Activated CD8-positive, alpha-beta memory T cell treated with anti-CD3 and anti-CD28 coated beads for 1 hour (primary cell): ENCODE measurements around the gene TICAM2.
A peak's percentile ranks its signal among the peaks of the same experiment; 100 is the strongest.
"Not testable (repeated sequence)": the region's sequence is repeated elsewhere in the genome, so short reads cannot be mapped to it uniquely, and the experiment has no call there.

Experiments used
- DNase-seq, 2 donors: peaks; one replicate each; pipeline ENCODE4 v3.0.0-alpha.2; 2020; ENCODE audit warnings: low read depth in 1 of 2; ENCODE audit errors: extremely low read depth in 1 of 2

Gene TICAM2, protein sequence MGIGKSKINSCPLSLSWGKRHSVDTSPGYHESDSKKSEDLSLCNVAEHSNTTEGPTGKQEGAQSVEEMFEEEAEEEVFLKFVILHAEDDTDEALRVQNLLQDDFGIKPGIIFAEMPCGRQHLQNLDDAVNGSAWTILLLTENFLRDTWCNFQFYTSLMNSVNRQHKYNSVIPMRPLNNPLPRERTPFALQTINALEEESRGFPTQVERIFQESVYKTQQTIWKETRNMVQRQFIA

DNA sequence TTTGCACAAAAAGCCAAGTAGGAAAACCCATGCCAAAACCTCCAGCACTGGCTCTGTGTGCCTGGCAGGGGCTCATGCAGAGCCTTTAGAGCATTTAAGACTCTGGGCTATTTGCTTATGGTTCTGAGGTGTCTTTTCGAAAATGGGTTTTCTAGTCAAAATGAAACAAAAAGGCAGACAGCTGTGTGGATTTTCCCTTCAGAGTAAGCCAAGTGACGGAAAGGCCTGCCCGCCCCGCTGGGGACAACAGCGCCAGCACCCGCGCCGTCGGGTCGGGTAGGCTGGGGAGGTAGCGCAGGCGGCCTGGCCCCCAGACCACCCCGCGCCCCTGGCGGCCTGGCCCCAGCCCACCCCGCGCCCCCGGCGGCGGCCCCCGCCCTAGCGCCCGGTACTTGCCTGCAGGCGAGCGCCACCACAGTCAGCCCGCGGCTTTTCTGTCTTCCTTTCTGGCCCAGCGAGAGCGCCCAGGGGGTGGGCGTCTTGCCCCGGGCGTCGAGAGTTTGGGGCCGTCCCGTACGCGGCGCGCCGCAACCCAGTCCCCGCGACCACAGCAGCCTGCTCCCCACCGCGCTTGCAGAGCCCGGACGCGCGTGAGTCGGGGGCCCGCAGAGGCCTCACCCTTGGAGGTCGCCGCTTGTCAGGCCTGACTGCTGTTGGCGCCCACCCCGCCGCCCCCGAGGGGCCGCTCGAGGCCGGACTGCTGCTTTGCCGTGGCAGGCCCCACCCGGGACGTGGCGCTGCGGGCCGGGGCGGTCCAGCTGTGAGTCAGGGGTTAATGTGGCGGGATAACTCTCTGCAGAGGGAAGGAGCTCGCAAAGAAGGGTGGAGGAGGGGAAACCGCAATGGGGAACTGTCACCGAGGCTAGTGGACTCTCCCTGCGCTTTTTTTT is at the start of gene TICAM2:
TICAM2 (minus strand) TSS at position 779 of the 890 bp plus-strand sequence. CDS start 21,223 bp downstream, outside the sequence.
- DNase-seq = peak in 1 of 2 donors; percentile 17

DNA sequence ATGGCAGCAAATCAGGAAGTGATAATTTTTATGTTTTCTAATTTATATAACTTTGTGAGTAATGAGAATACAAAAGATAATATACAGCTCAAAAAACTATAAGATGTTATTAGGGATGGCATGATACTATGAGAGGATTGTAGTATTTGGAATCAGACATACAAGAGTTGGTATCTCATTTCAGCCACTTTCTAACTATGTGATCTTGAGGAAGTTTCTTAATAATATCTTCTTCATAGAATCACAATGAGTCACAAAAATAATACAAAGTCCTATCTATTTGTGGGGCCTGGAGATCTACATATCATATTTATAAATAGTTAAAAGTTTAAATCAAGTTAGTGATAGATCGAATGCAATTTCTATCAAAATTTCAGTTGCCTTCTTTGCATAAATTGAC is 47.3 kb upstream of the TICAM2 start:
- no peak for DNase-seq

DNA sequence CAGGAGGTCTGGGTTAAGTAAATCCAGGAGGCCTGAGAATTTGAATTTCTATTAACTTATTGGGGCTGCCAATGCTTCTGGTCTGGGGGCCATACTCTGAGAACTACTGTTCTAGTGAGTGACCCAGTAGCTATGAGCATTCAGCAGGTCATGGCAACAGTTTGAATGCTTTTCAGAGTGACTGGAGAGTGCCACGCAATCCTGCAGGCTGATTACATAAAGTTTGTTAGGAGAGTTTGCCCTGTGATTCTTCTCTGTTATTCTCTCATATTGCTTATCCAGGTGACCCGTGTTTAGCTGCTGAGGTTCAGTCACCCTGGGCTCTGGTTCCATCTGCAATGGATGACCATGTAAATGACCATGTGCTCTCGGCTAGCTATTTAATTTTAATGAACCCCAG is 45.8 kb upstream of the TICAM2 start:
- no peak for DNase-seq

DNA sequence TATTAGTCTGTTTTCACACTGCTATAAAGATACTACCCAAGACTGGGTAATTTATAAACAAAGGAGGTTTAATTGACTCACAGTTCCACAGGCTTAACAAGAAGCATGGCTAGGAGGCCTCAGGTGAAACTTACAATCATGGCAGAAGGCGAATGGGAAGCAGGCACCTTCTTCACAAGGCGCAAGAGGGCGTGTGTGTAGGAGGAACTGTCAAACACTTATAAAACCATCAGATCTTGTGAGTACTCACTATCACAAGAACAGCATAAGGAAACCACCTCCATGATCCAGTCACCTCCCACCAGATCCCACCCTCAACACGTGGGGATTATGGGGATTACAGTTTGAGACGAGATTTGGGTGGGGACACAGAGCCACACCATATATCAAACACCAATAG is 43.1 kb upstream of the TICAM2 start:
- not testable (repeated sequence) for DNase-seq

DNA sequence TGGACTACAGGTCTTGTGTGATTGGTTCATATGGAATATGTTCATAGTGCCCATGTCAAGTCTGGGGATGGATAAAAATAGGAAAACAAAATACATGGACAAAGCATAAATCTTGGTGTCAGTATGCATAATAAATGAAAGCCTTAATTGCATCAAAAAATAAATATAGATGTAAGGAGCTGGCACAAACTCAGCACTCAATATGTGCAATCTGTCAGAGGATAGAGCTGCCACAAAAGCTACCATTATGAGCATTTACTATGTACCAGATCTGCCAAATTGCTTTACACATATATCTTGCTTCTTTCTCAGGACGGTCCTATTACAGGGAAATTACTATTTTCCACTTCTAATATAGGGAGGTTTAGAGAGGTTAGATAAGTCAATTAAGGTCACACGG is 41.8 kb upstream of the TICAM2 start:
- no peak for DNase-seq

DNA sequence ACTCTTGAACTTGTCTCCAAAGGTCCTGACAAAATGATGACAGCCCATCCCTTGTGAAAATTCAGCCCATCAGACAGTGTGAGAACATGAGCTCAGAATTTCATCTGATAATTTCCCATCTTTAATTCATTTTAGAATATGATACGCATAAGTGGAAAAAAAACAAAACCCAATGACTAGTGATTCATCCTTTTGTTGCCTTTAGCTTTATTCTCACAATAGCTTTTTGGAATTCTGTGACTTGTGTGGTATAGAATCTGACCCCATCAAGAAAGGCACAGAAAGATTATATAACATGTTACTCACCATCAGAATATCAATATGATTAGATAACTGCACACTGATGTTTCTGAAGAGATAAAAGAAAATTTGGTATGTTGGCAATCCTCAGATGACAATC is 39.7 kb upstream of the TICAM2 start:
- no peak for DNase-seq

DNA sequence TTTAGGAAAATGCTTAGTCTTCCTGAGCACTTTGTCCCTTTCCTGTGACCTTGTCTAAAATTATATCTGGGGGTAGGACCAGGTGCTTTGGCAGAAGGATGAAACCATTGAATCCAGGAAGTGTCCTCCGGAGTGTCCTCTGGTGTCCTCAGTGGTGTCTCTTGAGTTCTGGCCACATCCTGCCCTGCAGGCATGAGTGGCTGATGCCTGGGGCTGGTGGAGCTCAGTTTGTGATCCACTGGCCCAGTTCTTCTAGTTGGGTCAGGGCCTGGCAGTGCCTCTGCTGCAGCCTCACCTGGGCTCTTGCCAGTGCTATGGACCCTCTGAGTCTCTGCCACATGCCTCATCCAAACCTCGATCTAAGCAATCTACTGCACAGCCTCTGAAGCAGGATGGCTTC is 38.0 kb upstream of the TICAM2 start:
- DNase-seq = no peak

DNA sequence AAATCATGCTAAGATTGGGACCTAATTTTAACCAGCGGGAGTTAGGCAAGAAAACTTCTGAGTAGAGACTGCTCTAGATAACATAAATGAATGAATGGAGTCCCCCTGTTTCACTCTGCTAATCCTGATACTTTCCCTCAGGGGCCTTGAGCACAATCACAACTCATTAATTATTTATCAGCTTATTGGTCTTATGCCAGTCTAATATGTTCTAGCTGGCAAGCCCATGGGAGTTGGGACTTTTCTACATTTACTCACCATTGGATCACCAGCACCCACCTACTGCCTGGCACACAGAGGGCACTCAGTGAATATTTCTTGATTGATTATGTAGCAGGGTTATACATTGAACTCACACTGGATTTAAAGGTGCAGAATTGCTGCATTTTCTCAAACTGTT is 37.1 kb upstream of the TICAM2 start:
- DNase-seq = no peak

DNA sequence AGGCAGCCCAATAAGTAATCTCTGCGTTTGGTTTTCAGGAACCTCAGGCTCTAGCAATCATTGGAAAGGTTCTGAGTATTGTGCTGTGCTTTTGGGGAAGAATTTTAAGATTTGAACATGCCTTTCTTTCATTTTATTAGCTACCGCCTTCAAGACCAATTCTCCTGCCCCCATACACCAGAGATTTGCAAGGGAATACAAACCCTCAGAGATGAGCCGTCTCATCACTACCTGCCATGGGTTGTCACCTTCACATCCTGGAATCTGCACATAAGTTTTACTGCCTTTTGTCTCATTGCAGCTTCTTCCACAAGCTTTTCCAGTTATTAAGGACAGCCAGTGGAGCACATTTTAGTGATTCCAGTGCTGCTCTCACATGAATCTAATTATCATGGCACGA is 35.2 kb upstream of the TICAM2 start:
- no peak for DNase-seq

DNA sequence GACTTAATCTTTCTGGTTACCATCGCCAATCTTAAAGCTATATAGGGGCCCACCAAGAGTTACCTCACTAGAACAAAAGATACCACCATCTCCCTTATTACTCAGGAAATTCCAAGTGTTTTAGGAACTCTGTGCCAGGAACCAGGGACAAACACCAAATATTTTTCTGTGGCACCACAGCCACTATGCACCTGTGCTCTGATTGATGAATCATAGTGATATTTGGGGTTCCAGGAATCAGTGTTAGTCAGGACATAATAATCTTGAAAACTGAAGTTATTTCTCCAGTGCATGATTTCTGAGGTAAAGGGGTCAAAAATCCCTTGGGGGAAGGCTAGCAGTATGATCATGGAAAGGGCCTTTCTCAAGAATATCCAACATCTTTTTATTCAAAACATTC is 33.7 kb upstream of the TICAM2 start:
- no peak for DNase-seq

DNA sequence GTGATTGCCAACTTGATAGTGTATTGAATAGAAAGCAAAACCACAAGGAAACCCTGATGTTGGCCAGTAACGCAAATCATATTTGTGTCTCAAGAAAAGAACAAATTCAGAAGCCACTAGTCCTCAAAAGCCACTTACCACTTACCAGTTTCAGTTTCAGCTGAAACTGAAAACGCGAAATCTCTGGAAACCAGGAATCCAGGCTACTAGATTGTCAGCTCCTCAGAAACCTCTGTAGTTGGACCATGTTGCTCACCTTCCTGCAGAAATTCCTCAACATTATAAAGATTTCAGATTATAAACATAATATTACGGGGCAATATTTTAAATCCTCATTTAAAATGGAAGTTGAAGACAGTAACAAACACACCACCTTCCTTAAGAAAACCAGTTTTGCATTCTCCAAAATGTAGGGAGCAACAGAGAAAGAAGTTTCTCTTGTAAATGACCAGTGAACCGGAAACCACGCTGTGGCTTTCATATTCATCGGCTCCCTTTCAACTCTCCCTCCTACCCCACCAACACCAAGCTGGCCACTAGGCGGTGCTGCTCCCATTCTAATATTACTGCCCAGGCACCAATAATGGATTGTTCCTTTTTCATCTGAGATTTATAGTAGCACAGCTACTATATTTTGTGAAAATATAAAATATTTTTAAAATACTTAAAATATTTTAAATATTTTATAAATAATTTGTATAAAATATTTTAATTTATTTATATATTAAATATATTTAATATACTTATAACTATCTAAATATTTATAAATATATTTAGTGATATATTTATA is 32.3 kb upstream of the TICAM2 start:
- peak; percentile 56 to 71 for DNase-seq

DNA sequence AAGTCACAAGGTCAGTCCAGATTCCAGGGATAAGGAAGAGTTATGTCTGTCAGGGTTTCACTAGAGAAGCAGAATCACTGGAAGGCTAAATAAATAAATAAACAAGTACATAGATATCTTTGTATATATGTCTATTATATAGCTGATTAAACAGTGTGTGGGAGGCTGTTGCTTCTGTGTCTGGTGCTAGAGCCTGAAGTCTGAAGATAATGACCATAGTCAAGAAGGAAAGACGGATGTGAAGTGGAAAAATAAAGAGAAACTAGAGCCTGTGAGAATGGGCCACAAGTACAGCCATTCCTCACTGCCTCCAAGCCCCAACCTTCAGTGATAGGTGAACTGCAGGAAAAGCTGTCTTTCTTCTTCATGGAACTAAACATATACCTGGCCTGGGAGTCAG is 27.6 kb upstream of the TICAM2 start:
- DNase-seq = no peak

DNA sequence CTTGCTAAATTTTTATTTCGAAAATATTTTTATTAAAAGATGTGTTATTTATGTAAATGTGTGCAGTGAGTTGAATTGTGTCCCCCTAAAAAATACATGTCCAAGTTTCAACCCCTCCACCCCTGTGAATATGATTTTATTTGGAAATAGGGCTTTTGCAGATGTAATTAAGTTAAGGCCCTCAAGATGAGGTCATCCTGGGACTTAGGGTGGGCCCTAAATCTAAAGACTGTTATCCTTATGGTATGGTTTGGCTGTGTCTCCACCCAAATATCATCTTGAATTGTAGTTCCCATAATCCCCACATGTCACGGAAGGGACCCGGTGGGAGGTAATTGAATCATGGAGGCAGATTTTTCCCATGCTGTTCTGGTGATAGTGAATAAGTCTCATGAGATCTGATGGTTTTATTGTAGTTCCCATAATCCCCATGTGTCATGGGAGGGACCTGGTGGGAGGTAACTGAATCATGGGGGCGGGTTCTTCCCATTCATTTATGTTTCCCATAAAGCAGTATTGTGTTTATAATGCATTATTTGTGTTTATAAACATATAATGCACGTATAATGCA is 25.1 kb upstream of the TICAM2 start:
- DNase-seq = no peak

DNA sequence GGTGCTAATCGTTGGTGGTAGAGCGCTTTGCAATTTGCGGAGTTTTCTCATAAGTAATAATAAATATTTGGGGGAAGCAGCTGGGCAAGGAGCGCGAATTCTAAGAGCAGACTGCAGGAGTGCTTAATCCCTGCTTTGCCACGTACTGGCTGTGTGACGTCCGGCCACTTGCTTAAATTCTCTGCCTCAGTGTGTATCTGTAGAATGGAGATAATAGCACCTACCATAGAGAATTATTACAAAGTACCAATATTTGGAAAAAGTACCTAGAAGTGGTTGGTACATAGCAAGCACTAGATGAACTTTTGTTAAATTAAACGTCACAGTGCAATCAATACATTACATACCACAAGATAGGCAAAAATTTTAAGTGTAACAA is 24.2 kb upstream of the TICAM2 start:
- no peak for DNase-seq

DNA sequence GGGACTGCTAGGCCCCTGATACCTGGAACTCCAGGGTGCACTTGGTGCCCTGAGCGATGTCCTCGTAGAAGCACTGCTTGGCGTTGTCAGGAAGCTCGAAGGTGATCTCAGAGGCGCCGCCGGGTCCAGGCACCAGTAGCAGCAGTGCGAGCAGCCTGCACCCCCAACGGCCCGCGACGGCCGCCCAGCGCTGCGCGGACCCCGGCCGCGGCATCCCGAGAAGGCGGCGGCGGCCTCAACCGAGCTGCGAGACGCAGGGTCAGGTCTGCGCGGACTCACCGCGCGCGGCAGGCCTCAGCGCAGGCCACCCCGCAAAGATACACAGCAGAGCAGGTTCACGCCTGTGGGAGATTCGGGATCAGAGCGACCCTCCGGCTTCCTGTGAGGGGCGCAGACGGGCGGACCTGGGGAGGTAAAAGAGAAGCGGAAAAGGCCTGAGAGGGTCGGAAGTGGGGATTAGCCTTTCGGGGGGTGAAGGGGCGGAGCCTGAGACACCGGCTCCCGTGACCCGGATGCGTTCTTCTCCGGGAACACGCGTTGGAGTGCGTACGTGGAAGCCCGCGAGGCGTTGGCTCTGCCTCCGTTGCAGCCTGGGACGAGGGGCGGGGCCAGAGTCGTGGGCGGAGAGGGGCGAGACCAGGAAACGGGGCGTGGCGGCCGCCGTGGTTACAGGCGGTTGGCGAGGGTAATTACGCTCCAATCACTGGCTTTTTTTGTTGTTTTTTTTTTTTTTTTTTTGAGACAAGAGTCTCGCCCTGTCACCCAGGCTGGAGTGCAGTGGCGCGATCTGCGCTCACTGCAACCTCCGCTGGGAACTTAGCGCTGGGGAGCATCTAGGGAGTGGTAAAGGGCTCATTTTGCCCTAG is 23.5 kb upstream of the TICAM2 start, which contains the start of gene TMED7:
TMED7 (minus strand) TSS at position 458 of the 866 bp plus-strand sequence; CDS start at position 214, 244 bp downstream.
- DNase-seq = peak; percentile 99 to 100

DNA sequence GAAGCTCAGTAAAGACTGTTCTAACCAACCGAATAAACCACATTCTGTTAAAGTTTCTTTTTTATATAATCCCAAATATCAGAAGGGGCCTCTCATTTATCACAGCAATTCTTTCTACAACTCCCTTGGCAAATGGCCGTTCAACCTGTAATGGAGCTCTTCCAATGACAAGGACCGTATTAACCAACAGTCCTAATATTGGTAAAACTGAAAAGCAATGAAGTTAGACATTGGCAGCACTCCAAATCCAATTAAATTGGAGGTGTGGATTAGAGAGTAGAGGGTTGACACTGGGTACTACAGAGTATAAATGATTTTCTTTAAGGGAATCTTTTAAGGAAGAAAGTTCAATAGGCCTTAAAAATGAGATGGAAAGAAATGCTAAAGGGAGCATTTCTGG is 22.7 kb upstream of the TICAM2 start:
- no peak for DNase-seq

DNA sequence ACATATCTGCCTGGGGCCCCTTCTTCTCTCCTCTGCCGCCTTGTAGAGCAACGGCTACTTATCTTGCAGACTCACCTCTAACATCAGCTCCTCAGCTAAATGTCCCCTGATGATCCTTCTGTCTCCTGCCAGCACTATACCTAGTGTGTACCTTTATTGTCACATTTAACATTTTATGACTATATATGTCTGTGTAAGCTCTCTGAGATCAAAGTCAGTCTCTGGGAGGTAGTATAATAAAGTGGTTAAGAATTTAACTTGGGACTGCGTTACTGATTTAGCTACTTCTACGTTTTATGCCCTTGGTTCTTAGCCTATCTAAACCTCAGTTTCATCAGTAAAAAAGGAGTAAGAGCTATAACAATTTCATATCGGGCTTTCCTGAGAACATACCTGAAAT is 21.4 kb upstream of the TICAM2 start:
- no peak for DNase-seq

DNA sequence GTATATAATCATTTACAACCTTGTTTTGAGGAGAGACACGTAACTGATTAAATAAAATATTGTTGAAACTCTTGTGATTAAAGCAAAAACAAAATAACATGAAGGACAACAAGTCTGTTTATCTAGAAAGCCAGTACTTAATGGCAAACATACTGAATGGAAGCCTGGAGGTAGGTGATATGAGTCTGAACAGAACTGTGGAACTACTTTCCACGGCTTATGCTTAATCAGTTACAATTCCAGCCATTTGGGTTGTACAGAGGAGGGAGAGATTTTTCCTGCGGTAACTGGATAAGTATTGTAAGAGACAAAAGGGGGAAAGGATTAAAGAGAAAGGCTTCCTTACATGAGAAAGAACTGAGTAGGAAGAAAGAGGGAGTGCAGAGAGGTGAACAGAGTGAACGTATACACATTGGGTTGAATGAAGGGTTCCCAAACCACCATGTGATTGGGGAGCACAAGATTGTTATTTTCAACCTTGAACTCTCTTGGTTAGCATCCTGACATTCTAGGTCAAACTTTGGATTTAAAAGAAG is 19.2 kb upstream of the TICAM2 start:
- no peak for DNase-seq

DNA sequence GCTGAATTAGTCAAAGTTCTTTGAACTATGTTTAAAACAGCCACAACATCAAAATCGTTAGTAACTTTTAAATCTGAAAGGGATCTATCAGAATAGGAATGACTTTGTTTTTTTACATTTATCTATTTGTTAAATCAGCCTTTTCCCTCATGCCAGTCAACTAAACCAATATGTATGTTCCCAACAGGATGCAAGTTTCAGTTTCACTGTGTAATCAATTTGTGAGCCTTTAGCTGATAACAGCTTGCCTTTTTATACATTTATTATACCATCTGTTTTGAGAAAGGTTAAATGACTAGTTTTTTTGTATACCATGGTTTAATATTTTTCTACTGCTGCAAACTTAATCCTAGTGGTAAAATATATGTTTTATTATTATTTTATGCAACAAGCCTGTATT is 14.6 kb upstream of the TICAM2 start:
- DNase-seq = no peak

DNA sequence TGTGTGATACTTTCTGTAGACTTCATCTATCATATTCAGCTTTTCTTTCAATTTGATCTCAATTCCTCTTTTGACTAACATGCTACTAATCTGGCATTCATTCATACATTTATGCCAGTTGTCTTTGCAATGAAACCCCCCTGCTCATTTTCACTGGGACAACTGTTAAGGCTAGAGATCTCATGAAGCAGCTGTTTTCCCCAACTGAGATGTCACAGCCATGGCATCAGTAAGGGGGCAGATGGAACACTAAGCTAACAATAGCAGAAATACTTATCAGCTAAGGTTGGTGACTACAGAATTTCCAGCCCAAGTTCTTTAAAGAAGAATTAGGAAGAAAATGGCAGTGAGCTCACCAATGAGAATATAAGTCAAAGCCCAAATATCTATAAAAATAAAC is 14.2 kb upstream of the TICAM2 start:
- no peak for DNase-seq
